ENCODE measurements around the gene MRPL21. TPM values are rescaled to one million over a fixed set of nuclear protein-coding genes. Genes with fewer than 3 reads are reported as not detected.

Gene MRPL21
- total RNA-seq, 1 donor from 2014 or later = 23.4 TPM

DNA sequence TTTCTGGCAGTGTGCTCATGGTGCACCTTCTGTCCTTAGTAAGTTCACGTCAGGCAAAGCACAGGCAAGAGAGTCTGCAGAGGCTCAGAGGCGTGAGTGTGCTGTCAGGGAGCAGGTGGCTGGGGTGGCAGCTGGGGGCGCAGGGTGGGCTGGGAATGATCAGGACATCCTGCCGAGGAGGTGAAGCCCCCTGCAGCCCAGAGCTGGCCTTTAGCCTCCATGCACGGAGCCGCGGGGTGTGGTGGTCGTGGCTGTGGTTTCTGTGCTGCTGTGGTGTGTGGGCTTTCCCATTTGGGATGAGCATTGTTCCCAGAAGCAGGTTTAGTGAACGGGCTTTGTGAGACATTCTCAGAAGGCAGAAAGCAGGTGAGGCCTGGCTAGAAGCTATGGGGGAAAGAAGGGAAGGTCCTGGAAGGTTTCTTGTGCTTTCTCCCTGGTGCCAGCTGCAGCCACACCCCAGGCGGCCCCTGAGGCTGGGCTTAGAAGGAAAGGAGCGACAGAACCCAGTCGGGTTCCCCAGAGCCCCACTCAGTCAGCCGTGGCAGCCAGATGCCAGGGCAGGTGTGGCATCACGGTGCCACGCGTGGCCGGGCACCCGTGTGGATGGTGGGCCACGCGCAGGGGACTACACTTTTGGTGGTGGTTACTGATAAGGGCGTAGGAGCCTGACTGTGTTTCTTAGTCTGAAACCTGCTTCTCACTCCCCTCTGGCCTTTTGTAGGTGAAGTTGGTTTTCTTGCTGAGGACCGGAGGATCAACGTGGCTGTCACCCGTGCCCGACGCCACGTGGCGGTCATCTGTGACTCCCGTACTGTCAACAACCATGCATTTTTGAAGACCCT lies 32.1 kb upstream of the MRPL21 start:
- ATAC-seq = no peak

DNA sequence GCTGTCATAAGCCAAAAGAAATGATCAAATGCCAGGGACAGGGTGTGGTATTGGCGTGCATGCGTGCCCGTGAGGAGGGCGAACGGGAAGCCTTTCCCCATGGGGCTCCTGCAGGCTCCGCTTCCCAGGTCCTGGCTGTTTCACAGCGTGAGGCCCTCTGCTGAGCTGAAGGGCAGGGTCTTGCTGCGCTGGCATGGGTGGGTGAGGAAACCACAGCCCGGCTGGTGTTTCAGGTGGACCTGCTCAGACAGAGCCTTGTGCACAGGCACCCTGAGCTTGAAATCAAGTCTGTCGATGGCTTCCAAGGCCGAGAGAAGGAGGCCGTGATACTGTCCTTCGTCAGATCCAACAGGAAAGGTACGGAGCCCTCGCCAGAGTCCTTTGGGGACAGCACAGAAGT lies 31.4 kb upstream of the MRPL21 start:
- DNase-seq (ENCODE audit: low spot score) = no peak
- no peak for ATAC-seq

More for the DNA sequence above, 32.1 kb upstream of the MRPL21 start:
- no peak for DNase-seq (ENCODE audit: low spot score)

DNA sequence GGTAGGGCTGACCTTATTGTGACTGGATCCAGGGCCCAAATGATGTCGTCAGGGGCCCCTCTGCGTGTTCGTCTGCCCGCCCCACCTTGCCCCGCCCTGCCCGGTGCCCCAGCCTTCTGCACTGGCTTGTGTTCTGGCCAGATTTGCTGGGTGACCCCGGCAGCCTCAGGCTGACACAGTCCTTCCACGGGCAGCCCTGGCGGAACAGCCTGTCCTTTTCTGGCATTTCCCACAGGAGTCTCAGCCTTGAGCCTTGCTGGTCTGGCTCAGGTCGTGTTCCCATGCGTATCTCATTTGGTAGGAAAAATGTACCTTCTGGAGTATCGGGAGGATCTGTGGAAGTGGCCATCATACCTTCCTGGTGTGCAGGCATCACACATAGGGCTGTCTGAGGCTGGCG lies 31.0 kb upstream of the MRPL21 start:
- ATAC-seq (no peak), DNase-seq (ENCODE audit: low spot score) (no peak)

DNA sequence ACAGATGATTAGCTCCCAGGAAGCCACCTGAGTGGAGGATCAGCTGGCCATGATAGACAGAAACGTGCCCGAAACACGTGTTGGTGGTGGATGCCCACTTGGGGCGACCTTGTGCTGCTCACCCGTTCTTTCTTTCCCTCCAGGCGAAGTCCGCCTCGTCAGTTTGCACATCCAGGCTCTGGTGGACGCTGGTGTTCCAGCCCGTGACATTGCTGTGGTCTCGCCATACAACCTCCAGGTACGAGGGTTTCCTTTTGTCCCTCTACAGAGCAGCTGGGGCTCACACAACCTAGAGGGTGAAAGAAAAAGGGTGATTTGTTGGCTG lies 30.7 kb upstream of the MRPL21 start:
- DNase-seq (ENCODE audit: low spot score) (no peak), ATAC-seq (no peak)

DNA sequence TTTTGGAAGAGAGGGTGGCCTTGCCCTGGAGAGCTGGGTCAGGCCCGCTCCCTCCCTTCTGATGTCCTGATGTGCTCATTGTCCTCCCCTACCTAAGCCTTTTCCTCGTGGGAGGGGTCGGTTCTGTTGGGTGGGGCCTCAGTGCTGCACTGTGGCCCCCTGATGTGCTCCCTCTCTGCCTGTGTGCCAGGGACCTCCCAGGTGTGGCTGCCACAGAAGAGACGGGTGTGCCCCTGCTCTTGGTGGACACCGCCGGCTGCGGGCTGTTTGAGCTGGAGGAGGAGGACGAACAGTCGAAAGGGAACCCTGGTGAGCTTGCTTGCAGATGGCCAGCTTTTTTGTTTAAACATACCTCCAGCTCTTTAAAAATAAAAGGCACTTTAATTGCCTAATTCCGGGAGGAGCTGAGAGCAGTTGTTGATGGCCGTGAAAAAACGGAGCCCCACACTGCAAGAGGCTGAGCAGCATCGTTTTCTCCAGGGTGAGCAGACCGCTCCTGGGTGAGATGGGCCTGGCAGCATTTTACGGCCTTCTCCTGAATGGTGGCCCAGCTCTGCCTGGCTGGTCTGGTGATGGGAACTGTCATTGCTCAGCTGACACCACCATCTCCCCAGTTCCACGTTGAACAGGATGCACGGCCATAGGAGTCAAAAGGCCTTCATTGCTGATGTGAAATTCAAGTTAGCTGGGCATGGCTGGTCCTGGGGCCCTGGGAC lies 30.1 kb upstream of the MRPL21 start:
- ATAC-seq = no peak
- DNase-seq (ENCODE audit: low spot score) = no peak

DNA sequence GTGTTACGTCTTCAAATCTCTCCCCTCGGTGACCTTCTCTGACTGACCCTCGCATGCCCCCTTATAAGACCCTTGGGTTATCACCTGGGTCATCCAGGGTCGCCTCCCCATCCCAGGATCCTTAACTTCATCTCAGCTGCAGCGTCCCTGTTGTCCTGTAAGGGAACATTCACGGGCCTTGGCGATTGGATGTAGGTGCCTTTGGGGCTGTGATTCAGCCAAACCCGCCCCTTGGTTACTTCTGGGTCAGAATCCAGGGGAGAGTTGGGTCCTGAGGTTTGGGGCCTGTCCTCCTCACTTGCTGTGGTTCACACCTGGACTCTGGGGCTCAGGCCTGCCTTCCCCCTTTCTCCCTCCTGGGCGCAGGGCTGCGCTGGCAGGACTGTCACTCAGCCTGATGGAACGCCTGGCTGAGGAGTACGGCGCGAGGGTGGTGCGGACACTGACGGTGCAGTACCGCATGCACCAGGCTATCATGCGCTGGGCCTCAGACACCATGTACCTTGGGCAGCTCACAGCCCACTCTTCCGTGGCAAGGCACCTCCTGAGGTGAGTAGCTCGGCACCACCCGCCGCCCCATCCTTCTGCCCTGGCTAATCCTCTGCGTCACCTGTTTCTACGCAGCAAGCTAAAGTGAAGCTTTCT lies 29.4 kb upstream of the MRPL21 start:
- ATAC-seq (no peak), DNase-seq (ENCODE audit: low spot score) (no peak)

DNA sequence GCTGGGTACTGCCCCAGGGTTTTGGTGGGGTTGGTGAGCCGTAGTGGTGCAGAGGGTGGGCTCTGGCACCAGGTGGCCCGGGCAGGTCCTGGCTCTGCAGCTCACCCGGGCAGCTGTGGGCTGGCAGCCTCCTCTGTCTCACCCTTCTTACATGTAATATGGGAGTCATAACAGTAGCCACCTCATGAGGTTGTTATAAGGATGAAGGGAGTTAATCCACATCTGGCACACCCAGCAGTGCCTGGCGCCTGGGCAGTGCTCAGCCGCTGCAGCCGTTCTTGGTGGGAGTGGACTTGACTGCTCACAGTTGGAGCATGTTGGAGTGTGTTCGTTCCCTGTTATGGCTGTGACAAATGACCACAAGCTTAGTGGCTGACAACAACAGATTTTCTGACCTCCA lies 28.7 kb upstream of the MRPL21 start:
- no peak for DNase-seq (ENCODE audit: low spot score)

DNA sequence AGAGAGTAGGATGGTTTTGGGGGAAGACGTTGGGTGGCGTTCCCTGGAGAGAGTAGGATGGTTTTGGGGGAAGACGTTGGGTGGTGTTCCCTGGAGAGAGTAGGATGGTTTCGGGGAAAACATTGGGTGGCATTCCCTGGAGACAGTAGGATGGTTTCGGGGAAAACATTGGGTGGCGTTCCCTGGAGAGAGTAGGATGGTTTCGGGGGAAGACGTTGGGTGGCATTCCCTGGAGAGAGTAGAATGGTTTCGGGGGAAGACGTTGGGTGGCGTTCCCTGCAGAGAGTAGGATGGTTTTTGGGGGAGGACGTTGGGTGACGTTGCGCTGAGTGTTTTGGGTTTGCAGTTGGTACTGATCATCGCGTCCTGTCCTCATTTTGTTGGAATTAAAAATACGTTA lies 28.3 kb upstream of the MRPL21 start:
- DNase-seq (ENCODE audit: low spot score) (no peak), ATAC-seq (no peak)

More for the DNA sequence above, 28.7 kb upstream of the MRPL21 start:
- ATAC-seq = no peak

DNA sequence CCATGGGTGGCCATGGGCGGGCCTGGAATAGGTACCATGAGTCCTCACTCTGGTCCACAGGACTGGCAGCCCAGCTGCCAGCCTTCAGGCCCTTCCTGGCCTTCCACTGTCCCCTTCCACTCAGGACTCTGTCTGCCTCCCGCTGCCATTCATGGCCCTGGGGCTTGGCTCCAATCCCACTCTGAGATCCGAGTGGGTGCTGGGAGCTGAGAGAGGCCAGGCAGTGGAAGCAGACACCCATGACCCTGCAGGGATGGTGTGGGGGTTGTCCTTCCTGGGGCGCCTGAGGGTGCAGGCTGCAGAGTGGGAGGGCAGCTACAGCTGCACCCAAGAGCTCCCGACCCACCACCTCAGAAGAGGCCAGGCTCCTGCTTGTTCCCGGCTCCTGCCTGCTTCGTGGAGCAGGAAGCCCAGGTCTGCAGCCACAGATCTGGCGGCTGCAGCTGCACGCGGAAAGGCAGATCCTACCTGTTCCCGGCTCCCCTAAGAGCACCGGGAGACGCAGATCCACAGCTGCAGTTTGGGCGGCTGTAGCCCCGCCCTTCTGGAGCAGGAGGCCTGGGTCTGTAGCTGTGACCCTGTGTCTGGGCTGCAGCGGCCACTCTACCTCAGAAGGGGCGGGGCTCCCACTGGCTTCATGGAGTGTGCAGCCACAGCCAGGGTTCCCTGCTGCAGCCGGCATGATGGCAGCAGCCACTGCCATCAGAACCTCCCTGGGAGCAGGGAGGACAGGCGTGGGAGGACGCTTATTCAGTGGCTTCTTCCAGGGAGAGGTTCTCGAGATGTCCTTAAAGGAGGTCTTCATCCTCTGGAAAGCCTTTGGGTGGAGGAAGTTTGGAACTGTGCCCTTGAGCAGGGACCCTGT lies 27.6 kb upstream of the MRPL21 start:
- no peak for ATAC-seq
- DNase-seq (ENCODE audit: low spot score) = no peak

DNA sequence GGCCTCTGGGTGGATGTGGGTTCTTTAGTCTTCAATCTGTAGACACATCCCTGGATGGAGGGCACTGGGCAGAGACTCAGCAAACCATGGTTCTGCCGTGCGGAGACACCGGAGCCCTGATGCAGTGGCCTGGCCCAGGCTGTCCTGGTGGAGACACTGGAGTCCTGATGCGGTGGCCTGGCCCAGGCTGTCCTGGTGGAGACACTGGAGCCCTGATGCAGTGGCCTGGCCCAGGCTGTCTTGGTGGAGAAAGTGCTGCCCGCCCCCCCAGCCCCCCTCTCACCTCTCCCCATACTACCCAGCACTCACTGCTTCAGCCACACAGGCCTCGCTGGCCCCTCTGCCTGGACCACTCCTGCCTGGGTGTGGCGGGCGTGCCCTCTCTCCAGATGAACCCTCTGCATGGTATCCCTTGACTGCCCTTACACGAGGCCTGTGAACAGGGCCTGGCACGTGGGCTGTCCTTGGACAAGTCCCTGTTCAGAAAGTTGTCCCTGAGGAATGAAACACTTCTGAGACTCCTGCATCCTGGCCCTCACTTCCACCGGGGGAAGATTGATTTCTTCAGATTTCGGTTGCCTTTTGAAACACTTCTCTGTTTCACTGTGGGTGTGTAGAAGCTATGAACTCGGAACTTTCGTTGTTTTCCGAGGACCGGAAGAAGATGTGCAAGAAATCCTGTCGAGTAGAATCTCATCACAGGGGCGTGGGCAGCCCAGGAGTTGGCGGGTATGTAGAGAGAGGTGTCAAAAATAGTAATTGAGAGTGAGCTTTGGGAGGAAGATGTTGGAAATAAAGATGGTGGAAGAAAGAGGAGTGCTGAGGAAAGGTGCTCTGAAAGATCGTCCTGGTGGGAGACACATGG lies 26.3 kb upstream of the MRPL21 start:
- no peak for DNase-seq (ENCODE audit: low spot score)
- peak; percentile 27 for ATAC-seq

DNA sequence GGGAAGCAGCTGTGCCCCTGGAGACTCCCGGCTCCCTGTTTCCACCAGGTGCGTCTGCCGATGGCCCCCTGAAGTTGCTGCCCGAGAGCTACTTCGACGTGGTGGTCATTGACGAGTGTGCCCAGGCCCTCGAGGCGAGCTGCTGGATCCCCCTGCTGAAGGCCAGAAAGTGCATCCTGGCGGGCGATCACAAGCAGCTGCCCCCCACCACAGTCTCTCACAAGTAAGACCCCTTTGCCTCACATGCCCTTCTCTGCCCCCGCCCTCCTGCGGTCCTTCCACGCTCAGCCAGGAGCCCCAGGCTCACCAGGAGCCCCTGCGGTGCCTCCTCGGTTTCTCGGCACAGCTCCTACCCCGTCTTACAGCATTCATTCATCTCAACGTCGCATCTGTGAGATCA lies 25.5 kb upstream of the MRPL21 start:
- no peak for DNase-seq (ENCODE audit: low spot score)
- ATAC-seq = no peak

DNA sequence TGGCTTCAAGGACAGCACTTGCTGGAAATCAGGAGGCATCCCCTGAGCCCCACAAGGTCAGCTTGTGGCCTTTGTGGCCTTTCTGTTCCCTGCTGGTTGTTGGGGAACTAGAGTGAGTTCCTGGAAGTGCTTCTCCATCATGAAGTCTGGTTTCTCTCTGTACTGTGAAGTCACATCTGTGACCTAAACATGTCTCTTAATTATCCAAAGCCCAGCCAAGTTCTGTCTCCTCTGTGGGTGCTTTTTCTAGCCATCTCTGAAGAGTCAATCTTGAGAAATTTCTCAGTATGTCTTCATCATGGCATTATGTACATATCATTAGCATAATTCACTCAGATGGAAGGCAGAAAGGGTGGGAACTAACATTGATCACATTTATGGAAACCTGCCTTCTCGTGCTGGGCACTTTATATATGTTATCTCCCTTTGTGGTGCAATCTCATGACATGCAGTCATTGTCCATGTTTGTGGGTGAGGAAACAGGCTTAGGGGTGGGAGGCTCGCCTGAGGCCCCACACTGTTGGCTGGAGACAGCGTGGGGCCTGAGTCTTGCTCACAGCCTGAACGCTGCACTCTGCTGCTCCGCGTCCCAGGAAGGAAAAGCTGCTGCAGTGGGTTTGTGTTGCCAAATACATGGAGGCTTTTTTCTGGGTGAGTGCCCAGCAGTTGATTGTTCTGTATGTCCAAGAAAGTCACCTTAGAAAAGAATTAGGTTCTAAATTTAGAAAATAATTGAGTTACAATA lies 24.7 kb upstream of the MRPL21 start:
- DNase-seq (ENCODE audit: low spot score) (no peak), ATAC-seq (no peak)

DNA sequence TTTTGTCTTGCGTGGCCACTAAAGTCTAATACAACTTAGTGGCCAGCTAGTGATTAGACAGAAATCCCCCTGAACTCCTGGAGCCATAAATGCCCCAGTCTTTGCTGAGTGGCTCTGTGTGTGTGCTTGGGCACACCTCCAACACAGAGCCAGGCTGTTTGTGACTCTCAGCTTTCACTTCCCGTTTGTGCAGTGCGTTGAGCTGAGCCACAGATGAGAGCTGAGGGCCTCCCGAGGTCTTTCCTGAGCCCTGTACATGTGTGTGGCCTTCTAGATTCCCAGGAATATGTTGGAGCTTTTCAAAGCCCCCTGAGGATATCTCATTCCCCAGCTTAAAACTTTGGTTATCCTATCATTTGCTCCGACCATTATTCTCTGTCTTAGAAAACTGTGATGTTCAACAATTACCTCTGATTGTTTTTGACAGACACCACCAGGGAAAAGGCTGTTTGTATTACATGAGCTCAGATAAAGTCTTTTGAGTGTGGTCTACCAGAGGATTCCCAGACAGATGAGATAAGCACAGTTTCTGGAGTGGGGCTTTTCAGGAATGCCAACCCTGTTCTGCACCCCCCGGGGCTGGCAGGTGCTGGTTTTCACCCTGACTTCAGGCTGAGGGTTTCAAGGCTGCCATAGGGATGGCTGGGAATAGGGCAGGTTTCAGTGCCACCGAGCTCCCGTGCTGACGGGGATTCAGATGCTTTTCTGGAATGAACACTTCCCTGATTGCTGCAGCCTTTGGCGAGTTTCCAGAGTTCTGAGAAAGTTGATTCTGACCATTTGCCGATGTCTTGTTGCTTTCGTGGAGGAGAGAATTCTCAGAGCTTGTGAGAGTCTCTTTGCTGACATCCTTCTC lies 23.9 kb upstream of the MRPL21 start:
- ATAC-seq (peak; percentile 55), DNase-seq (ENCODE audit: low spot score) (no peak)

DNA sequence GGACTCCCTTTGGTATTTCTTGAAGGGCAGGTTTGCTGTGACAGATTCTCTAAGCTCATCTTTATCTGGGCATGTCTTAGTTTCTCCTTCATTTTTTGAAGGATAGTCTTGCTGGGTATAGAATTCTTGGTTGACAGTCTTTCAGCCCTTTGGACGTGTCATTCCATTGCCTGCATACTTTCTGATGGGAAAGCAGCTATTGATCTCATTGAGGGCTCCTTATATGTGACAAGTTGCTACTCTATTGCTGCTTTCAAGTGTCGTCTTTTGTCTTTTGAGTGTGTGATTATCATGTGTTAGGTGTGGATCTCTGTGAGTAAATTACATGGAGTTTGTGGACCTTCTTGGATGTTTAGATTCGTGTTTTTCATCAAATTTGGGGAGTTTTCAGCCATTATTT lies 22.0 kb upstream of the MRPL21 start:
- DNase-seq (ENCODE audit: low spot score) (no peak), ATAC-seq (no peak)

DNA sequence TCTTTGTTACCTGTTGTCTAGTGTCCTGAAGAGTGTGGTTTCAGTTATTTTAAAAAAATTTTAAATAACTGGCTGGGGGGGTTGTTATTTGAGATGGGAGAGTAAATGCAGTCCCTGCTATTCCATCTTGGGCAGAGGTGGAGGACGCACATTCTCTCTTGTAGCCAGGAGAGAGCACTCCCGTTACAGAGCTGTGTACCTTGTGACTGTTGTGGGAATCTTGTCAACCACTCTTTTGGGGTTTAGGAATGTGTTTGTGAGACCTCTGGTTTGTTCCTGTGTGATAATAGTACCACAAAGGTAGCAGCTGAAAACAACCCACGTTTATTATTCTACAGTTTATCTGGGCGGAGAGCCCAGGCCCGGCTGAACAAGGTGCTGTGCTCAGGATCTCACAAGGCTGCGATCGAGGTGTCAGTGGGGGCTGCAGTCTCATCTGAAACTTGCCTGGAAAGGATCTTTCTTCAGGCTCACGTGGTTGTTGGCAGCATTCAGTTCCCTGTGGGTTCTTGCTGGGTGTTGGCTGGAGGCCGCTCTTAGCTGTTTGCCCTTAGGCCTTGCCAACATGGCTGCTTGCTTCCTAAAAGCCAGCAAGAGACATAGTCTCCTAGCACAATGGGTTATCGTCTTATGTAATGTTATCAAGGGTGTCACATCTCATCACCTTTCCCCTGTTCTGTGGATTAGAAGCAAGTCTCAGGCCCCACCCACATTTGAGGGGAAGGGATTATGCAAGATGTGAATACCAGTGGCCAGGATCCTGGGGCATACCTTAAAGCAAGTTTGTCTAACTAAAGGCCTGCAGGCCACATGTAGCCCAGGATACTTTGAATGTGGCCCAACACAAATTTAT lies 20.7 kb upstream of the MRPL21 start:
- no peak for DNase-seq (ENCODE audit: low spot score)
- peak; percentile 29 for ATAC-seq

DNA sequence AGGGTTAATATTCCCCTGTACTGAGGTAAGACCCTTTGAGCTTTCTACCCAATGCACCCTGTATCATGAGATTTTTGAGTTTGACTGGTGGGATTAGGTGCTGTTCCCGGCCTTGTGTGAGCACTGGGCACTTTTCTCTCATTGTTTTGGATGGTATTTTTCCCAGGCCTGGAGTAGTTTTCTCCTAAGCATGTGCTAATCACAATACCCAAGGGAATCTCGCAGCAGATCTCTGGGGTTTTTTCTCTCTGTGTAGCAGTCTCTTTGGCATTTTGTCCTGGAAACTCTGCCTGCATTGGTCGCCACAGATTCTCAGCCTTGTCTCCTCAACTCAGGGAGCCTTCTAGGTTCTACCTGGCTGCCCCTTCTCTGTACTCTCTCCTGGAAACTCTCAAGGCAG lies 20.0 kb upstream of the MRPL21 start:
- DNase-seq (ENCODE audit: low spot score) = no peak
- no peak for ATAC-seq

DNA sequence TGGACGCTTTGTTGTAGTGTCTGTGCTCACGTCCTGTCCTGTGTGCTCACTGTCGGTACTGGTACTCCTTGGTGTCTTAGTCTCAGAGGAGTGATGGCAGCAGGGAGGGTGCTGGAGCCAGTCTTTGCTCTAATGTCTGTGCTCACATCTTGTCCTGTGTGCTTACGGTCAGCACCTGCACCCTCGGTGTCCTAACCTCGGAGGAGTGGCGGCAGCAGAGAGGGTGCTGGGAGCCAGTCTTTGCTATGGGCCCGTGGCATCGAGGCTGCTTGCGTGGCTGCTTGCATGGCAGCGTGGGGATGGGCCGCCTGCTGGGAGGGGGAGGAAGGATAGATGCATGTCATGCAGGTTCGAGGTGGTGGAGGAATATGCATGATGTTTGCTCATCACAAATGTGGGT lies 12.8 kb upstream of the MRPL21 start:
- ATAC-seq (no peak), DNase-seq (ENCODE audit: low spot score) (no peak)

DNA sequence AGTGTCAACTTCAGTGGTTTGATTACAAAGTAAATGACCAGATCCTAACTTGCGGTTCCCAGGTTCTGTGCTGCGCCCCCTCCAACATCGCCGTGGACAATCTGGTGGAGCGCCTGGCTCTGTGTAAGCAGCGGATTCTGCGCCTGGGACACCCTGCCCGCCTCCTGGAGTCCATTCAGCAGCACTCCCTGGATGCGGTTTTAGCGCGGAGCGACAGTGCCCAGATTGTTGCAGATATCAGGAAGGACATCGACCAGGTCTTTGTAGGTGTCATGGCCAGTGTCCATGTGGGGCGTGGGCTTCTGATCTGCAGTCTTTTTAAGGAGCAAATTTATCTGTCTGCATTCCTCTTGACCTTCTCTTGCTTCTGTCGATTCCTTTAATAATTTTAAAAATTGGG lies 11.1 kb upstream of the MRPL21 start:
- DNase-seq (ENCODE audit: low spot score) (no peak), ATAC-seq (no peak)
